ENCODE measurements around the gene GAGE2A. TPM values are rescaled to one million over a fixed set of nuclear protein-coding genes. Genes with fewer than 3 reads are reported as not detected.

GAGE2A gene
- total and polyA plus RNA-seq, 2 experiments from 2014 or later = not detected

DNA sequence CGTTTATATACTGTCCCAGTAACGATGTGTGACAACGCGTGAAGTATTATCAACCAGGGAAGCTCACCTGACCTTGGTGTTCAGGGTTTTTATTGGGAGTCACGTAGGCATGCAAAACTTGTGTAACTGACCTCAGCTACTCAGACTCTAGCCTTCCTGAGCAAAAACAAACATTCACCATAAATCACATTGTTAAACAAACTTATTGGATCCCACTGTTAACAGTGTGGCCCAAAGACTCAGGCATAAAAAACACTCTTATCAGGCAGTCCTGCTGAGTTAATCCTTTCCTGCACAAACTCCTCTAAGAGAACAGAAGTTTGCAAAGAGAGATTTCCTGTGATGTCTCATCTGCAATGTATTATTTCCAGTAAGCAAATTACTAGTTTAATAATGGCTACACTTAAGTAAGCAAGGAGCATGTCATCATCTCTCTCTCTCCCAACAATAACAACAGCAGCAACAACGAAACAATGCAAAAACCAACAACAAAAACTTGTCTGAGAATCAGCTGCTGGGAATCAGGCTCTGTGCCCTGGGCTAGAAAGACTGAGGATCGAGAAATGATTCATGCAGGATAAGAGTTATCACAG lies 21.5 kb downstream of the GAGE2A start:
- Mint-ChIP-seq H3K36me3 (ENCODE audit: low read depth) (no peaks in the 10 kb centered on the region), H3K27me3 (ENCODE audit: insufficient read depth, low read depth, poor library complexity) (no peaks in the 10 kb centered on the region)

More for the DNA sequence above, 21.5 kb downstream of the GAGE2A start:
- no peak for DNase-seq (ENCODE audit: low spot score)
- no peaks in the 10 kb centered on the region for H3F3A ChIP-seq (replicated peaks; ENCODE audit: low read depth)
- no peak overlapping the region for H2AFZ ChIP-seq
- H3K27ac ChIP-seq (ENCODE audit: low read depth) = no peak overlapping the region
- no peaks in the 10 kb centered on the region for H3K36me3 ChIP-seq (ENCODE audit: insufficient read depth)
- no peaks in the 10 kb centered on the region for H3K27me3 ChIP-seq (ENCODE audit: insufficient read depth)
- no peak overlapping the region for H3K27ac Mint-ChIP-seq
- H3K4me1 ChIP-seq (ENCODE audit: insufficient read depth) = no peaks in the 10 kb centered on the region
- ATAC-seq = no peak
- TF ChIP-seq STAT1 (IDR thresholded peaks at IDR 0.05; ENCODE audit: unreplicated experiment) (no peak), CTCF (conservative IDR thresholded peaks at IDR 0.05; ENCODE audit: low read depth in 2 of 2) (no peak), ZNF114 (CRISPR knock-in tag; IDR thresholded peaks at IDR 0.05) (no peak), CREB1 (CRISPR knock-in tag; IDR thresholded peaks at IDR 0.05; ENCODE audit: low read depth) (no peak), ZNF331 (CRISPR knock-in tag; IDR thresholded peaks at IDR 0.05; ENCODE audit: low read depth) (no peak), EZH2 (IDR thresholded peaks at IDR 0.05; ENCODE audit: low read depth, unreplicated experiment) (no peak), NANOG (IDR thresholded peaks at IDR 0.05; ENCODE audit: borderline replicate concordance) (no peak), POLR2AphosphoS5 (IDR thresholded peaks at IDR 0.05; ENCODE audit: low read depth) (no peak)
- TF ChIP-seq, protein P1, sequence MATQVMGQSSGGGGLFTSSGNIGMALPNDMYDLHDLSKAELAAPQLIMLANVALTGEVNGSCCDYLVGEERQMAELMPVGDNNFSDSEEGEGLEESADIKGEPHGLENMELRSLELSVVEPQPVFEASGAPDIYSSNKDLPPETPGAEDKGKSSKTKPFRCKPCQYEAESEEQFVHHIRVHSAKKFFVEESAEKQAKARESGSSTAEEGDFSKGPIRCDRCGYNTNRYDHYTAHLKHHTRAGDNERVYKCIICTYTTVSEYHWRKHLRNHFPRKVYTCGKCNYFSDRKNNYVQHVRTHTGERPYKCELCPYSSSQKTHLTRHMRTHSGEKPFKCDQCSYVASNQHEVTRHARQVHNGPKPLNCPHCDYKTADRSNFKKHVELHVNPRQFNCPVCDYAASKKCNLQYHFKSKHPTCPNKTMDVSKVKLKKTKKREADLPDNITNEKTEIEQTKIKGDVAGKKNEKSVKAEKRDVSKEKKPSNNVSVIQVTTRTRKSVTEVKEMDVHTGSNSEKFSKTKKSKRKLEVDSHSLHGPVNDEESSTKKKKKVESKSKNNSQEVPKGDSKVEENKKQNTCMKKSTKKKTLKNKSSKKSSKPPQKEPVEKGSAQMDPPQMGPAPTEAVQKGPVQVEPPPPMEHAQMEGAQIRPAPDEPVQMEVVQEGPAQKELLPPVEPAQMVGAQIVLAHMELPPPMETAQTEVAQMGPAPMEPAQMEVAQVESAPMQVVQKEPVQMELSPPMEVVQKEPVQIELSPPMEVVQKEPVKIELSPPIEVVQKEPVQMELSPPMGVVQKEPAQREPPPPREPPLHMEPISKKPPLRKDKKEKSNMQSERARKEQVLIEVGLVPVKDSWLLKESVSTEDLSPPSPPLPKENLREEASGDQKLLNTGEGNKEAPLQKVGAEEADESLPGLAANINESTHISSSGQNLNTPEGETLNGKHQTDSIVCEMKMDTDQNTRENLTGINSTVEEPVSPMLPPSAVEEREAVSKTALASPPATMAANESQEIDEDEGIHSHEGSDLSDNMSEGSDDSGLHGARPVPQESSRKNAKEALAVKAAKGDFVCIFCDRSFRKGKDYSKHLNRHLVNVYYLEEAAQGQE (IDR thresholded peaks at IDR 0.05; ENCODE audit: unreplicated experiment) = no peak
- TF ChIP-seq, protein P2, sequence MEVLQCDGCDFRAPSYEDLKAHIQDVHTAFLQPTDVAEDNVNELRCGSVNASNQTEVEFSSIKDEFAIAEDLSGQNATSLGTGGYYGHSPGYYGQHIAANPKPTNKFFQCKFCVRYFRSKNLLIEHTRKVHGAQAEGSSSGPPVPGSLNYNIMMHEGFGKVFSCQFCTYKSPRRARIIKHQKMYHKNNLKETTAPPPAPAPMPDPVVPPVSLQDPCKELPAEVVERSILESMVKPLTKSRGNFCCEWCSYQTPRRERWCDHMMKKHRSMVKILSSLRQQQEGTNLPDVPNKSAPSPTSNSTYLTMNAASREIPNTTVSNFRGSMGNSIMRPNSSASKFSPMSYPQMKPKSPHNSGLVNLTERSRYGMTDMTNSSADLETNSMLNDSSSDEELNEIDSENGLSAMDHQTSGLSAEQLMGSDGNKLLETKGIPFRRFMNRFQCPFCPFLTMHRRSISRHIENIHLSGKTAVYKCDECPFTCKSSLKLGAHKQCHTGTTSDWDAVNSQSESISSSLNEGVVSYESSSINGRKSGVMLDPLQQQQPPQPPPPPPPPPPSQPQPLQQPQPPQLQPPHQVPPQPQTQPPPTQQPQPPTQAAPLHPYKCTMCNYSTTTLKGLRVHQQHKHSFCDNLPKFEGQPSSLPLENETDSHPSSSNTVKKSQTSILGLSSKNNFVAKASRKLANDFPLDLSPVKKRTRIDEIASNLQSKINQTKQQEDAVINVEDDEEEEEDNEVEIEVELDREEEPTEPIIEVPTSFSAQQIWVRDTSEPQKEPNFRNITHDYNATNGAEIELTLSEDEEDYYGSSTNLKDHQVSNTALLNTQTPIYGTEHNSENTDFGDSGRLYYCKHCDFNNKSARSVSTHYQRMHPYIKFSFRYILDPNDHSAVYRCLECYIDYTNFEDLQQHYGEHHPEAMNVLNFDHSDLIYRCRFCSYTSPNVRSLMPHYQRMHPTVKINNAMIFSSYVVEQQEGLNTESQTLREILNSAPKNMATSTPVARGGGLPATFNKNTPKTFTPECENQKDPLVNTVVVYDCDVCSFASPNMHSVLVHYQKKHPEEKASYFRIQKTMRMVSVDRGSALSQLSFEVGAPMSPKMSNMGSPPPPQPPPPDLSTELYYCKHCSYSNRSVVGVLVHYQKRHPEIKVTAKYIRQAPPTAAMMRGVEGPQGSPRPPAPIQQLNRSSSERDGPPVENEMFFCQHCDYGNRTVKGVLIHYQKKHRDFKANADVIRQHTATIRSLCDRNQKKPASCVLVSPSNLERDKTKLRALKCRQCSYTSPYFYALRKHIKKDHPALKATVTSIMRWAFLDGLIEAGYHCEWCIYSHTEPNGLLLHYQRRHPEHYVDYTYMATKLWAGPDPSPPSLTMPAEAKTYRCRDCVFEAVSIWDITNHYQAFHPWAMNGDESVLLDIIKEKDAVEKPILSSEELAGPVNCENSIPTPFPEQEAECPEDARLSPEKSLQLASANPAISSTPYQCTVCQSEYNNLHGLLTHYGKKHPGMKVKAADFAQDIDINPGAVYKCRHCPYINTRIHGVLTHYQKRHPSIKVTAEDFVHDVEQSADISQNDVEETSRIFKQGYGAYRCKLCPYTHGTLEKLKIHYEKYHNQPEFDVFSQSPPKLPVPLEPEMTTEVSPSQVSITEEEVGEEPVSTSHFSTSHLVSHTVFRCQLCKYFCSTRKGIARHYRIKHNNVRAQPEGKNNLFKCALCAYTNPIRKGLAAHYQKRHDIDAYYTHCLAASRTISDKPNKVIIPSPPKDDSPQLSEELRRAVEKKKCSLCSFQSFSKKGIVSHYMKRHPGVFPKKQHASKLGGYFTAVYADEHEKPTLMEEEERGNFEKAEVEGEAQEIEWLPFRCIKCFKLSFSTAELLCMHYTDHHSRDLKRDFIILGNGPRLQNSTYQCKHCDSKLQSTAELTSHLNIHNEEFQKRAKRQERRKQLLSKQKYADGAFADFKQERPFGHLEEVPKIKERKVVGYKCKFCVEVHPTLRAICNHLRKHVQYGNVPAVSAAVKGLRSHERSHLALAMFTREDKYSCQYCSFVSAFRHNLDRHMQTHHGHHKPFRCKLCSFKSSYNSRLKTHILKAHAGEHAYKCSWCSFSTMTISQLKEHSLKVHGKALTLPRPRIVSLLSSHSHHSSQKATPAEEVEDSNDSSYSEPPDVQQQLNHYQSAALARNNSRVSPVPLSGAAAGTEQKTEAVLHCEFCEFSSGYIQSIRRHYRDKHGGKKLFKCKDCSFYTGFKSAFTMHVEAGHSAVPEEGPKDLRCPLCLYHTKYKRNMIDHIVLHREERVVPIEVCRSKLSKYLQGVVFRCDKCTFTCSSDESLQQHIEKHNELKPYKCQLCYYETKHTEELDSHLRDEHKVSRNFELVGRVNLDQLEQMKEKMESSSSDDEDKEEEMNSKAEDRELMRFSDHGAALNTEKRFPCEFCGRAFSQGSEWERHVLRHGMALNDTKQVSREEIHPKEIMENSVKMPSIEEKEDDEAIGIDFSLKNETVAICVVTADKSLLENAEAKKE (CRISPR knock-in tag; IDR thresholded peaks at IDR 0.05) = no peak
- TF ChIP-seq, protein P3, sequence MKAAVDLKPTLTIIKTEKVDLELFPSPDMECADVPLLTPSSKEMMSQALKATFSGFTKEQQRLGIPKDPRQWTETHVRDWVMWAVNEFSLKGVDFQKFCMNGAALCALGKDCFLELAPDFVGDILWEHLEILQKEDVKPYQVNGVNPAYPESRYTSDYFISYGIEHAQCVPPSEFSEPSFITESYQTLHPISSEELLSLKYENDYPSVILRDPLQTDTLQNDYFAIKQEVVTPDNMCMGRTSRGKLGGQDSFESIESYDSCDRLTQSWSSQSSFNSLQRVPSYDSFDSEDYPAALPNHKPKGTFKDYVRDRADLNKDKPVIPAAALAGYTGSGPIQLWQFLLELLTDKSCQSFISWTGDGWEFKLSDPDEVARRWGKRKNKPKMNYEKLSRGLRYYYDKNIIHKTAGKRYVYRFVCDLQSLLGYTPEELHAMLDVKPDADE (IDR thresholded peaks at IDR 0.05) = no peak
- no peaks in the 10 kb centered on the region for H3K9me2 ChIP-seq (ENCODE audit: insufficient read depth)
- H3K4me1 Mint-ChIP-seq = no peaks in the 10 kb centered on the region
- no peaks in the 10 kb centered on the region for H4K20me1 ChIP-seq (replicated peaks; ENCODE audit: insufficient read depth)
- no peak overlapping the region for H3K4me2 ChIP-seq
- H3K9me3 Mint-ChIP-seq = peaks cover 4% of the 10 kb centered on the region; the same call in 1 of the 3 replicates
- no peaks in the 10 kb centered on the region for H3K79me2 ChIP-seq (replicated peaks; ENCODE audit: insufficient read depth)
- no peak overlapping the region for H3K4me3 ChIP-seq
- no peak overlapping the region for H3K4me3 Mint-ChIP-seq

Data from GM23338 (cell line).